GM19455 (cell line): ENCODE data around the gene SEL1L3.
"Not testable (repeated sequence)": the region's sequence is repeated elsewhere in the genome, so short reads cannot be mapped to it uniquely, and the experiment has no call there.

Experiments
- ATAC-seq: cut with Tn5 transposase; IDR thresholded peaks from one replicate; pipeline ENCODE4 v1.9.1; 2021; ENCODE audit not compliant: unreplicated experiment

SEL1L3 gene

GRCh38 chr4:25879991-25880651 is 17.3 kb upstream of the SEL1L3 start:
- peak; percentile 55 for ATAC-seq

GRCh38 chr4:25879587-25879986 is 16.8 kb upstream of the SEL1L3 start:
- ATAC-seq = no peak

- no peak for ATAC-seq
Observed at GRCh38 chr4:25879091-25879584, 16.4 kb upstream of the SEL1L3 start.

GRCh38 chr4:25878676-25879075 is 15.9 kb upstream of the SEL1L3 start:
- ATAC-seq = no peak

GRCh38 chr4:25875281-25875745 is 12.5 kb upstream of the SEL1L3 start:
- peak; percentile 44 for ATAC-seq

- ATAC-seq = no peak
Observed at GRCh38 chr4:25874655-25875054, 11.9 kb upstream of the SEL1L3 start.

GRCh38 chr4:25873632-25874129 is 10.9 kb upstream of the SEL1L3 start:
- no peak for ATAC-seq

GRCh38 chr4:25872851-25873631 is 10.3 kb upstream of the SEL1L3 start:
- no peak for ATAC-seq

GRCh38 chr4:25870081-25870480 is 7.3 kb upstream of the SEL1L3 start:
- ATAC-seq = peak; percentile 41

GRCh38 chr4:25867781-25868294 is 5.0 kb upstream of the SEL1L3 start:
- no peak for ATAC-seq

GRCh38 chr4:25866401-25866800 is 3.6 kb upstream of the SEL1L3 start:
- not testable (repeated sequence) for ATAC-seq

GRCh38 chr4:25865586-25865985 is 2.8 kb upstream of the SEL1L3 start:
- ATAC-seq = no peak

- no peak for ATAC-seq
Observed at GRCh38 chr4:25863831-25864418, 1.1 kb upstream of the SEL1L3 start.

GRCh38 chr4:25863347-25863784 is 578 bp upstream of the SEL1L3 start:
- ATAC-seq = no peak

- ATAC-seq = no peak
Observed at GRCh38 chr4:25861951-25862410, 807 bp downstream of the SEL1L3 start.

- ATAC-seq = no peak
Observed at GRCh38 chr4:25861280-25861950, 1.4 kb downstream of the SEL1L3 start.

- ATAC-seq = no peak
Observed at GRCh38 chr4:25860586-25861279, 2.1 kb downstream of the SEL1L3 start.

GRCh38 chr4:25859429-25860148 is 3.2 kb downstream of the SEL1L3 start:
- ATAC-seq = no peak

- no peak for ATAC-seq
Observed at GRCh38 chr4:25857851-25858400, 4.9 kb downstream of the SEL1L3 start.
